ENCODE results near the gene PPP1R7.

DNA sequence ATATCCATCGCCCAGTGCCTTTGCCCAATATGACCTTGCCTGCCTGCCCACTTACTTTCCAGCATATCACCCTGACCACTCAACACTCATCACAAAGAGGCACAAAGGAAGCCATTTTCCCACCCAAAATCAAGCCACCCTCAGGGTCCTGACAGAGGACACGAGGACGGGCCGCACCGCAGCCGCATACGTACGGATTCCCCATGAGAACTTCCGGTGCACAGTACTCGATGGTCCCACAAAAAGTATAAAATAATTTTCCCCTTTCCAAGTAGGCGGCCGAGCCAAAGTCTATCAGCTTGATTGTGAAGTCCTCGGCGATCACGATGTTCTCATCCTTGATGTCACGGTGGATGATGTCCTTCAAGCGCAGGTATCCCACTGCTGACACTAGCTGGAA, 38.2 kb upstream of the PPP1R7 start:
- TF ChIP-seq, protein P1, sequence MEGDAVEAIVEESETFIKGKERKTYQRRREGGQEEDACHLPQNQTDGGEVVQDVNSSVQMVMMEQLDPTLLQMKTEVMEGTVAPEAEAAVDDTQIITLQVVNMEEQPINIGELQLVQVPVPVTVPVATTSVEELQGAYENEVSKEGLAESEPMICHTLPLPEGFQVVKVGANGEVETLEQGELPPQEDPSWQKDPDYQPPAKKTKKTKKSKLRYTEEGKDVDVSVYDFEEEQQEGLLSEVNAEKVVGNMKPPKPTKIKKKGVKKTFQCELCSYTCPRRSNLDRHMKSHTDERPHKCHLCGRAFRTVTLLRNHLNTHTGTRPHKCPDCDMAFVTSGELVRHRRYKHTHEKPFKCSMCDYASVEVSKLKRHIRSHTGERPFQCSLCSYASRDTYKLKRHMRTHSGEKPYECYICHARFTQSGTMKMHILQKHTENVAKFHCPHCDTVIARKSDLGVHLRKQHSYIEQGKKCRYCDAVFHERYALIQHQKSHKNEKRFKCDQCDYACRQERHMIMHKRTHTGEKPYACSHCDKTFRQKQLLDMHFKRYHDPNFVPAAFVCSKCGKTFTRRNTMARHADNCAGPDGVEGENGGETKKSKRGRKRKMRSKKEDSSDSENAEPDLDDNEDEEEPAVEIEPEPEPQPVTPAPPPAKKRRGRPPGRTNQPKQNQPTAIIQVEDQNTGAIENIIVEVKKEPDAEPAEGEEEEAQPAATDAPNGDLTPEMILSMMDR (IDR thresholded peaks at IDR 0.05; ENCODE audit: low read depth, low read length), result no peak
- TF ChIP-seq POLR2A (IDR thresholded peaks at IDR 0.05; ENCODE audit: extremely low read depth, insufficient read length), result no peak

All from NB4 (cell line).